ENCODE results near the gene RBM6. TPM values are rescaled to one million over a fixed set of nuclear protein-coding genes. Genes with fewer than 3 reads are reported as not detected.
A peak's percentile ranks its signal among the peaks of the same experiment; 100 is the strongest.

Gene RBM6
- total RNA-seq, 1 donor, result 50.7 TPM

DNA sequence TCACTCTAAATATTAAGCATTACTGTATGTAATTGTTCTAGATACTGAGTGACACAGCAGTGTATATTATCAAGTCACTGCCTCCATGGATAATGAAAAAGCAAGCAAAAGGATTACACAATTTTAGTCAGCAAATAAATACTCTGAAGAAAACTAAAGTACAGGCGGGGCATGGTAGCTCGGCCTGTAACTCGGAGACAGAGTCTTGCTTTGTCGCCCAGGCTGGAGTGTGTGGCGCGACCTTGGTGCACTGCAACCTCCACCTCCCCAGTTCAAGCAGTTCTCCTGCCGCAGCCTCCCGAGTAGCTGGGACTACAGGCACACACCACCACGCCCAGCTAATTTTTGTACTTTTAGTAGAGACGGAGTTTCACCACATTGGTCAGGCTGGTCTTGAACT lies 32.7 kb downstream of the RBM6 start:
- H3K4me2 ChIP-seq (ENCODE audit: insufficient read depth, low read length), result no peak overlapping the region

DNA sequence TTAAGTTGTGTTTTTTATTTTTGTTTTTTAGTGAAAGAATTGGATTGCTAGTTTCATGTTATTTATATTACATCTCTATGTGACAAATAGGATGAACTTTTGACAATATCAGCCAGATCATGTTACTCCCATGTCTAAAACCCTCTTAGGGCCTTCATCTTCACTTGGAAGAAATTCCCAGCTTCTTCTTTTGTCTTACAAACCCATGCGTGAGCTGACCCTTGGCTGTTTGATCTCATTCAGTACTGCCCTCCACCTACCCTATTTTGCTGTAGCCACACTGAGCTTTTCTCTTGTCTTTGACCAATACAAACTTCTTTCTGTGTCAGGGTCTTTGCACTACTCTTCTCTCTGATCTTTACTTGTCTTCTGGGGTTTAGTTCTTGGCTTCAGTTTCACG lies 37.0 kb downstream of the RBM6 start:
- no peaks in the 10 kb centered on the region for H4K20me1 ChIP-seq (ENCODE audit: insufficient read depth, low read length)
- peaks cover 10% of the 10 kb centered on the region for H3K4me1 ChIP-seq (ENCODE audit: insufficient read depth, low read length)
- H2AFZ ChIP-seq (ENCODE audit: low read length), result no peak overlapping the region
- H3K36me3 ChIP-seq (ENCODE audit: insufficient read depth, low read length), result peaks cover 26% of the 10 kb centered on the region
- no peaks in the 10 kb centered on the region for H3K9me3 ChIP-seq (ENCODE audit: low read depth, low read length)
- TF ChIP-seq, protein P1, sequence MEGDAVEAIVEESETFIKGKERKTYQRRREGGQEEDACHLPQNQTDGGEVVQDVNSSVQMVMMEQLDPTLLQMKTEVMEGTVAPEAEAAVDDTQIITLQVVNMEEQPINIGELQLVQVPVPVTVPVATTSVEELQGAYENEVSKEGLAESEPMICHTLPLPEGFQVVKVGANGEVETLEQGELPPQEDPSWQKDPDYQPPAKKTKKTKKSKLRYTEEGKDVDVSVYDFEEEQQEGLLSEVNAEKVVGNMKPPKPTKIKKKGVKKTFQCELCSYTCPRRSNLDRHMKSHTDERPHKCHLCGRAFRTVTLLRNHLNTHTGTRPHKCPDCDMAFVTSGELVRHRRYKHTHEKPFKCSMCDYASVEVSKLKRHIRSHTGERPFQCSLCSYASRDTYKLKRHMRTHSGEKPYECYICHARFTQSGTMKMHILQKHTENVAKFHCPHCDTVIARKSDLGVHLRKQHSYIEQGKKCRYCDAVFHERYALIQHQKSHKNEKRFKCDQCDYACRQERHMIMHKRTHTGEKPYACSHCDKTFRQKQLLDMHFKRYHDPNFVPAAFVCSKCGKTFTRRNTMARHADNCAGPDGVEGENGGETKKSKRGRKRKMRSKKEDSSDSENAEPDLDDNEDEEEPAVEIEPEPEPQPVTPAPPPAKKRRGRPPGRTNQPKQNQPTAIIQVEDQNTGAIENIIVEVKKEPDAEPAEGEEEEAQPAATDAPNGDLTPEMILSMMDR (IDR thresholded peaks at IDR 0.05; ENCODE audit: extremely low read depth, low read depth, low read length), result no peak
- no peaks in the 10 kb centered on the region for H3K27me3 ChIP-seq (ENCODE audit: insufficient read depth, low read length)
- DNase-seq (ENCODE audit: insufficient read length, low spot score, missing footprints), result peak; percentile 69
- no peak overlapping the region for H3K4me2 ChIP-seq (ENCODE audit: insufficient read depth, low read length)
- H3K4me3 ChIP-seq (ENCODE audit: insufficient read depth, low read length), result no peak overlapping the region
- H3K27ac ChIP-seq (ENCODE audit: low read depth, low read length), result no peak overlapping the region
- H3K79me2 ChIP-seq (ENCODE audit: insufficient read depth, low read length), result peaks cover 30% of the 10 kb centered on the region

More for the DNA sequence above, 32.7 kb downstream of the RBM6 start:
- Histone ChIP-seq H3K27ac (ENCODE audit: low read depth, low read length) (peak overlapping the region; percentile 62), H3K27me3 (ENCODE audit: insufficient read depth, low read length) (no peaks in the 10 kb centered on the region), H3K4me1 (ENCODE audit: insufficient read depth, low read length) (peaks cover 17% of the 10 kb centered on the region), H4K20me1 (ENCODE audit: insufficient read depth, low read length) (peaks cover 3% of the 10 kb centered on the region), H2AFZ (ENCODE audit: low read length) (no peak overlapping the region), H3K9me3 (ENCODE audit: low read depth, low read length) (no peaks in the 10 kb centered on the region), H3K36me3 (ENCODE audit: insufficient read depth, low read length) (peaks cover 5% of the 10 kb centered on the region), H3K79me2 (ENCODE audit: insufficient read depth, low read length) (peaks cover 36% of the 10 kb centered on the region), H3K4me3 (ENCODE audit: insufficient read depth, low read length) (no peak overlapping the region)
- TF ChIP-seq, protein P1 (IDR thresholded peaks at IDR 0.05; ENCODE audit: extremely low read depth, low read depth, low read length), result no peak
- DNase-seq (ENCODE audit: insufficient read length, low spot score, missing footprints), result no peak

DNA sequence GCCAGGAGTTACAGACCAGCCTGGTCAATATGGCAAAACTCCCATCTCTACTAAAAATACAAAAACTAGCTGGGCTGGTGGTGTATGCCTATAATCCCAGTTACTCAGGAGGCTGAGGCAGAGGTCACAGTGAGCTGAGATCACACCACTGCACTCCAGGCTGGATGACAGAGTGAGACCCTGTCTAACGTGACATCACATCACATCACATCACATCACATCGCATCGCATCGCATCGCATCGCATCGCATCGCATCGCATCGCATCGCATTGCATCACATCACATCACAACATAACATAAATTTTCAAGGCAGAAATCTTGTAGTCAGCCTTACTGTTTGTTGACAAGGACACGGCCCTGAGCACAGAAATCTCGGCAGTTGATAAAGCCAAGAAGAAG lies 44.4 kb downstream of the RBM6 start:
- Histone ChIP-seq H3K27me3 (ENCODE audit: insufficient read depth, low read length) (no peaks in the 10 kb centered on the region), H3K9me3 (ENCODE audit: low read depth, low read length) (no peaks in the 10 kb centered on the region), H3K4me2 (ENCODE audit: insufficient read depth, low read length) (no peak overlapping the region), H4K20me1 (ENCODE audit: insufficient read depth, low read length) (no peaks in the 10 kb centered on the region), H3K27ac (ENCODE audit: low read depth, low read length) (no peak overlapping the region), H3K4me3 (ENCODE audit: insufficient read depth, low read length) (no peak overlapping the region), H2AFZ (ENCODE audit: low read length) (no peak overlapping the region), H3K36me3 (ENCODE audit: insufficient read depth, low read length) (peaks cover 17% of the 10 kb centered on the region), H3K4me1 (ENCODE audit: insufficient read depth, low read length) (no peaks in the 10 kb centered on the region), H3K79me2 (ENCODE audit: insufficient read depth, low read length) (peaks cover 26% of the 10 kb centered on the region)
- TF ChIP-seq, protein P1 (IDR thresholded peaks at IDR 0.05; ENCODE audit: extremely low read depth, low read depth, low read length), result no peak
- no peak for DNase-seq (ENCODE audit: insufficient read length, low spot score, missing footprints)

DNA sequence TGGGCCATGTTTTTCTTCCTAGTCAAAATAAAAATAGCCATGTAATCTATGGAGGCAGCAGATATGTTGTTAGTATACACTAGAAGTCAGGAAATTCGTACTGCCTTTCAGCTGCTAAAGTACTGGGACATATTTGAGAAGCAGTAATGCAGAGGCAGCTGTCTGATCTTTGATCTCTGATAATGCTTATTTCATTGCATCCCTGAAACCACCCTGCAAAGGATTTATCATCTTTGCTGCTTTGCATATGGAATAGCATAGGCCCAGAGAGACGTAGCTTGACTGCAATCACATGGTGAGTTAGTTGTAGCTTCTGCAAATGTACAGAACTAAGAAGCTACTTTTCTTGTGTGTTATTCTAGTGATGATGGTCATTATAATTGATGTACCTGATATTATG lies 52.4 kb downstream of the RBM6 start:
- peaks cover 37% of the 10 kb centered on the region for H3K79me2 ChIP-seq (ENCODE audit: insufficient read depth, low read length)
- H3K4me2 ChIP-seq (ENCODE audit: insufficient read depth, low read length), result no peak overlapping the region
- H3K27me3 ChIP-seq (ENCODE audit: insufficient read depth, low read length), result no peaks in the 10 kb centered on the region
- TF ChIP-seq, protein P1 (IDR thresholded peaks at IDR 0.05; ENCODE audit: extremely low read depth, low read depth, low read length), result no peak
- peaks cover 10% of the 10 kb centered on the region for H4K20me1 ChIP-seq (ENCODE audit: insufficient read depth, low read length)
- peaks cover 5% of the 10 kb centered on the region for H3K36me3 ChIP-seq (ENCODE audit: insufficient read depth, low read length)
- H3K27ac ChIP-seq (ENCODE audit: low read depth, low read length), result no peak overlapping the region
- H3K4me1 ChIP-seq (ENCODE audit: insufficient read depth, low read length), result no peaks in the 10 kb centered on the region
- H2AFZ ChIP-seq (ENCODE audit: low read length), result no peak overlapping the region
- H3K4me3 ChIP-seq (ENCODE audit: insufficient read depth, low read length), result no peak overlapping the region
- no peaks in the 10 kb centered on the region for H3K9me3 ChIP-seq (ENCODE audit: low read depth, low read length)
- DNase-seq (ENCODE audit: insufficient read length, low spot score, missing footprints), result no peak

Data from osteoblast (primary cell).